ENCODE data around the gene CMTM6. TPM values are rescaled to one million over a fixed set of nuclear protein-coding genes. Genes with fewer than 3 reads are reported as not detected.
"Not testable (repeated sequence)": the region's sequence is repeated elsewhere in the genome, so short reads cannot be mapped to it uniquely, and the experiment has no call there.

Gene CMTM6
- polyA plus RNA-seq, 1 experiment: 22.8 TPM

- Histone ChIP-seq H3K36me3 (ENCODE audit: control insufficient read depth, insufficient read depth, low read length) (peaks cover 2% of the 10 kb centered on the region), H3K27me3 (ENCODE audit: control insufficient read depth, insufficient read depth, low read length) (no peaks in the 10 kb centered on the region), H3K4me3 (ENCODE audit: low read depth, low read length) (no peak overlapping the region)
- ChIA-PET POLR2A (no interaction called here), CTCF (no interaction called here)
- no peak for DNase-seq (ENCODE audit: low read depth)
- no peak for TF ChIP-seq CTCF (IDR thresholded peaks at IDR 0.05; ENCODE audit: insufficient read depth, low read depth, low read length)
Observed at GRCh38 chr3:32525720-32526119, 23.1 kb upstream of the CMTM6 start.

- Histone ChIP-seq H3K36me3 (ENCODE audit: control insufficient read depth, insufficient read depth, low read length) (no peaks in the 10 kb centered on the region), H3K27me3 (ENCODE audit: control insufficient read depth, insufficient read depth, low read length) (no peaks in the 10 kb centered on the region), H3K4me3 (ENCODE audit: low read depth, low read length) (no peak overlapping the region)
- TF ChIP-seq CTCF (IDR thresholded peaks at IDR 0.05; ENCODE audit: insufficient read depth, low read depth, low read length): no peak
- CTCF ChIA-PET: interaction anchor here (0.9 to 1.2 kb wide), 2 partner anchors 13 to 55 kb away, joined by 3 read pairs; no protein-coding TSS in a partner anchor
- POLR2A ChIA-PET: interaction anchor here (0.7 kb wide), 1 partner anchor 1155 kb away, joined by 3 read pairs; no protein-coding TSS in a partner anchor
- DNase-seq (ENCODE audit: low read depth): no peak
Observed at GRCh38 chr3:32522682-32523081, 20.0 kb upstream of the CMTM6 start.

- H3K4me3 ChIP-seq (ENCODE audit: low read depth, low read length); H3K27me3 ChIP-seq (ENCODE audit: control insufficient read depth, insufficient read depth, low read length); POLR2A ChIA-PET; H3K36me3 ChIP-seq (ENCODE audit: control insufficient read depth, insufficient read depth, low read length); DNase-seq (ENCODE audit: low read depth): not testable (repeated sequence)
- CTCF ChIA-PET: interaction anchor here (1.3 to 1.4 kb wide), 2 partner anchors 8 to 146 kb away, joined by 4 to 7 read pairs; no protein-coding TSS in a partner anchor
Observed at GRCh38 chr3:32518921-32519320, 16.3 kb upstream of the CMTM6 start.

GRCh38 chr3:32516751-32517150 lies 14.1 kb upstream of the CMTM6 start:
- CTCF ChIA-PET; DNase-seq (ENCODE audit: low read depth); H3K4me3 ChIP-seq (ENCODE audit: low read depth, low read length); H3K36me3 ChIP-seq (ENCODE audit: control insufficient read depth, insufficient read depth, low read length); H3K27me3 ChIP-seq (ENCODE audit: control insufficient read depth, insufficient read depth, low read length); POLR2A ChIA-PET: not testable (repeated sequence)

GRCh38 chr3:32511005-32511404 lies 8.4 kb upstream of the CMTM6 start:
- no peak for TF ChIP-seq CTCF (IDR thresholded peaks at IDR 0.05; ENCODE audit: insufficient read depth, low read depth, low read length)
- ChIA-PET POLR2A (no interaction called here), CTCF (interaction anchor here (1.1 to 2.7 kb wide), 6 partner anchors 7 to 159 kb away, joined by 4 to 15 read pairs (median 4); no protein-coding TSS in a partner anchor)
- Histone ChIP-seq H3K4me3 (ENCODE audit: low read depth, low read length) (no peak overlapping the region), H3K36me3 (ENCODE audit: control insufficient read depth, insufficient read depth, low read length) (no peaks in the 10 kb centered on the region), H3K27me3 (ENCODE audit: control insufficient read depth, insufficient read depth, low read length) (no peaks in the 10 kb centered on the region)
- no peak for DNase-seq (ENCODE audit: low read depth)

- TF ChIP-seq CTCF (IDR thresholded peaks at IDR 0.05; ENCODE audit: insufficient read depth, low read depth, low read length): peak; percentile 70
- Histone ChIP-seq H3K36me3 (ENCODE audit: control insufficient read depth, insufficient read depth, low read length) (no peaks in the 10 kb centered on the region), H3K4me3 (ENCODE audit: low read depth, low read length) (no peak overlapping the region), H3K27me3 (ENCODE audit: control insufficient read depth, insufficient read depth, low read length) (no peaks in the 10 kb centered on the region)
- ChIA-PET POLR2A (no interaction called here), CTCF (interaction anchor here (0.6 to 2.7 kb wide), 16 partner anchors 8 to 168 kb away, joined by 3 to 15 read pairs (median 3); no protein-coding TSS in a partner anchor)
- DNase-seq (ENCODE audit: low read depth): peak; percentile 20
Observed at GRCh38 chr3:32510075-32510724, 7.5 kb upstream of the CMTM6 start.
